Measurements from ENCODE around the gene LAMA5. TPM values are rescaled to one million over a fixed set of nuclear protein-coding genes. Genes with fewer than 3 reads are reported as not detected.

LAMA5 gene
- total RNA-seq, 1 donor, result 11.1 TPM

- no peak for DNase-seq (ENCODE audit: low read depth)
- H3K4me3 ChIP-seq (ENCODE audit: low read depth, low read length), result no peak overlapping the region
- TF ChIP-seq, protein P1, sequence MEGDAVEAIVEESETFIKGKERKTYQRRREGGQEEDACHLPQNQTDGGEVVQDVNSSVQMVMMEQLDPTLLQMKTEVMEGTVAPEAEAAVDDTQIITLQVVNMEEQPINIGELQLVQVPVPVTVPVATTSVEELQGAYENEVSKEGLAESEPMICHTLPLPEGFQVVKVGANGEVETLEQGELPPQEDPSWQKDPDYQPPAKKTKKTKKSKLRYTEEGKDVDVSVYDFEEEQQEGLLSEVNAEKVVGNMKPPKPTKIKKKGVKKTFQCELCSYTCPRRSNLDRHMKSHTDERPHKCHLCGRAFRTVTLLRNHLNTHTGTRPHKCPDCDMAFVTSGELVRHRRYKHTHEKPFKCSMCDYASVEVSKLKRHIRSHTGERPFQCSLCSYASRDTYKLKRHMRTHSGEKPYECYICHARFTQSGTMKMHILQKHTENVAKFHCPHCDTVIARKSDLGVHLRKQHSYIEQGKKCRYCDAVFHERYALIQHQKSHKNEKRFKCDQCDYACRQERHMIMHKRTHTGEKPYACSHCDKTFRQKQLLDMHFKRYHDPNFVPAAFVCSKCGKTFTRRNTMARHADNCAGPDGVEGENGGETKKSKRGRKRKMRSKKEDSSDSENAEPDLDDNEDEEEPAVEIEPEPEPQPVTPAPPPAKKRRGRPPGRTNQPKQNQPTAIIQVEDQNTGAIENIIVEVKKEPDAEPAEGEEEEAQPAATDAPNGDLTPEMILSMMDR (IDR thresholded peaks at IDR 0.05; ENCODE audit: insufficient read depth, low read length), result no peak
Measured at GRCh38 chr20:62329389-62330377, 37.4 kb downstream of the LAMA5 start.

DNA sequence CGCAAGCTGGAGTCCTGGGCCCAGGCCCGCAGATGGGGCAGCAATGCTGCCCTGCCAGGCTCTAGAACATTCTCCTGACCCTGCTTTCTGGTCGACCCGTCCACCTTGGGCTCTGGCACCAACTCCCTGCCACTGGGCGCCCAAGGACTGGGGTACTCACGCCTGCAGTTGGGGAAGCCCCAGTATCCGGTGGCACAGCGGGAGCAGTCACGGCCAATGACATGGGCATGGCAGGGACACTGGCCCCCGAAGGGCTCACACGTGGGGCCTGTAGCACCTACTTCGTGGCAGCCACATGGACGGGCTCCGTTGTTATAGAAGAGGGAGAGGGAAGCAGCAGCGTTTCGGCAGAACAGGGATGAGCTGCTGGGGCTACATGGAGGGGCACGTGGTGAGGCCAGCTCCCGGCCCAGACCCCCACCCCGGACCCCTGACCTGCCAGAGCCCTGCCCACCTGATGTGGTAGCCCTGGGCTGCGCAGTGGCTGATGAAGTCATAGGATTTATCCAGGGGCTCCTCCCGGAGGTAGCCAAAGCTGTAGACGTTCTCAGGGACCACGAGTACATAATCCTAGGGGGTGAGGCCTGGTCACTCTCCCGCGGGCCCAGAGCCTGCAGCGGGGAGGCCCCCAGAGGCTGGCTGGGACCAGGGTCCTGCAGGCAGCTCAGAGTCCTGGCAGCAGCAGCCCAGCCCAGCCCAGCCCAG lies 38.3 kb downstream of the LAMA5 start:
- TF ChIP-seq, protein P1 (IDR thresholded peaks at IDR 0.05; ENCODE audit: insufficient read depth, low read length), result no peak
- no peak for DNase-seq (ENCODE audit: low read depth)
- no peak overlapping the region for H3K4me3 ChIP-seq (ENCODE audit: low read depth, low read length)

DNA sequence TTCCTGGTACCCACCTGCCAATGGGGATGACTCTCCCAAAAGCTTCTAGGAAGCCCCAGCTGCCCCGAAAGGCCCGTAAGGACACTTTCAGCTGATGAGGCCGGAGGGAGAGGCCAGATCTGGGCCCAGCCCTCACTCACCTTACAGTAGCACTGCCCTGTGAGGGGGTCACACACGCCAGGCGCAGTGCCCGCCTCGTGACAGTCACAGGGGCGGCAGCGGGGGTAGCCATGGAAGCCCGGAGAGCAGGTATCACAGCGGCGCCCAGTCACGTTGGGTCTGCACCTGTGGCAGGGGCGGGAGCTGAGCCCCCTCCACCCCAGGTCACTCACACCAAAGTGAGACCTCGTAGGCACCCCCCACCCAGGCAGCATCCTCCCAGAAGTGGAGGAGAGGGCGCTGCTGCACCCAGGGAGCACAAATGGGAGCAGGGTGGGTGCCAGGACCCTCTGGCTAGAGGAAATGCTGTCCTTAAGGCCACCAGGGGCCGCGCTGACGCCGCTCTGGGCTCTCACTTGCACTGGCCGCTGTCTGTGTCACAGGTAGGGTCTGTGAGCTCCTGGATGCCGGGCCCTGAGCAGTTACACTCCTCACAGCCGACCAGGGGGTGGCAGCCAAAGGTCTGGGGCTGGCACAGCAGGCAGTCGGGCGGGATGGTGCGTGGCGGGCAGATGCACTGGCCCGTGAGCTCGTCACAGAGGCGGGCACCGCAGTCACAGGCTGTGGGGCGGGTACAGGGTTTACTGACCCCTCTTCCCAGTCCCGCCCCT lies 39.2 kb downstream of the LAMA5 start:
- H3K4me3 ChIP-seq (ENCODE audit: low read depth, low read length), result no peak overlapping the region
- TF ChIP-seq, protein P1 (IDR thresholded peaks at IDR 0.05; ENCODE audit: insufficient read depth, low read length), result no peak
- DNase-seq (ENCODE audit: low read depth), result no peak

DNA sequence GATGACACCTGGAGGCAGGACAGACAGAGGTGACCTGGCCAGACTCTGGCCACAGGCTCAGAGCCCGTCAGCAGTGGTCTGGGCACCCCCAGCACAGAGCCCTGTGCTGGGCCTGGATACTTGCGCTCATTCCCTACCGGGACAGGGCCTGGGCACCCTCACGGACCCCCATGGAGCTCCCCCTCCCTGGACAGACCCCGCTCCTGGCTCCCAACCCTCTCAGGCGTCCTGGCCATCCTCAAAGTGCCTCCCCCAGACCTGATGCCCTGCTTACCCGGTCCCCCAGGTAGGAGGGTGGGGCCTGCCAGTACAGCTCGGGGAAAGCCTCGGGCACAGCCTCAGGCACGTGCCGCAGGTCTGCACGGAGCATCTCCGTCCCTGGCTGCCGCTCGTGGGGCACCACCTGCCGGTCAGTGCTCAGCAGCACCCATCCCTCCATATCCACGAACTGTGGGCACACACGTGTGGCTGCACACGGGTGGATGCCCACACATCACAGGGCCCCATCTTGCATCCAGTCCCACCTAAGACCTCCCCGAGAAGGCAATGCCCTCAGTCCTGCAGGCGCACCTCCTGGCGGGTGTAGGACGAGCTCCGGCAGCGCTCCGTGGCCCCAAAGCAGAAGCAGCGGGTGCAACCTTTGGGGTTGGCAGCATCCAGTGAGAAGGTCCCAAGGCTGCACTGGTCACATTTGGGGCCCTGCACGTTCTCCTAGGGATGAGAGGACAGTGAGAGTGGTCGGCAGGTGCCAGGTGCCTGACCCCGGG lies 40.0 kb downstream of the LAMA5 start:
- no peak for DNase-seq (ENCODE audit: low read depth)
- TF ChIP-seq, protein P1 (IDR thresholded peaks at IDR 0.05; ENCODE audit: insufficient read depth, low read length), result no peak
- H3K4me3 ChIP-seq (ENCODE audit: low read depth, low read length), result no peak overlapping the region

GRCh38 chr20:62326559-62326958 lies 40.6 kb downstream of the LAMA5 start:
- DNase-seq (ENCODE audit: low read depth), result no peak
- TF ChIP-seq, protein P1 (IDR thresholded peaks at IDR 0.05; ENCODE audit: insufficient read depth, low read length), result no peak
- H3K4me3 ChIP-seq (ENCODE audit: low read depth, low read length), result no peak overlapping the region

Measured in fibroblast of the aortic adventitia (primary cell).